GM10266 (cell line): ENCODE measurements around the gene ABCA7.

ENCODE experiments used
- DNase-seq: peaks from one replicate; pipeline ENCODE4 v3.0.0; 2012; ENCODE audit errors: extremely low spot score
- CTCF ChIP-seq: IDR thresholded peaks from 2 replicates; pipeline ENCODE4 v1.5.1; 2012; ENCODE audit warnings: mild to moderate bottlenecking, low read depth; ENCODE audit not compliant: control insufficient read depth, insufficient read depth; ENCODE audit errors: missing control alignments

Gene ABCA7

GRCh38 chr19:1081301-1082164 is 41.6 kb downstream of the ABCA7 start:
- DNase-seq, result no peak
- TF ChIP-seq CTCF, result no peak

GRCh38 chr19:1082165-1082927 is 42.4 kb downstream of the ABCA7 start:
- DNase-seq, result peak; percentile 82

GRCh38 chr19:1082928-1083816 is 43.3 kb downstream of the ABCA7 start:
- no peak for TF ChIP-seq CTCF
- no peak for DNase-seq

More at GRCh38 chr19:1082165-1082927, 42.4 kb downstream of the ABCA7 start:
- no peak for TF ChIP-seq CTCF

DNA sequence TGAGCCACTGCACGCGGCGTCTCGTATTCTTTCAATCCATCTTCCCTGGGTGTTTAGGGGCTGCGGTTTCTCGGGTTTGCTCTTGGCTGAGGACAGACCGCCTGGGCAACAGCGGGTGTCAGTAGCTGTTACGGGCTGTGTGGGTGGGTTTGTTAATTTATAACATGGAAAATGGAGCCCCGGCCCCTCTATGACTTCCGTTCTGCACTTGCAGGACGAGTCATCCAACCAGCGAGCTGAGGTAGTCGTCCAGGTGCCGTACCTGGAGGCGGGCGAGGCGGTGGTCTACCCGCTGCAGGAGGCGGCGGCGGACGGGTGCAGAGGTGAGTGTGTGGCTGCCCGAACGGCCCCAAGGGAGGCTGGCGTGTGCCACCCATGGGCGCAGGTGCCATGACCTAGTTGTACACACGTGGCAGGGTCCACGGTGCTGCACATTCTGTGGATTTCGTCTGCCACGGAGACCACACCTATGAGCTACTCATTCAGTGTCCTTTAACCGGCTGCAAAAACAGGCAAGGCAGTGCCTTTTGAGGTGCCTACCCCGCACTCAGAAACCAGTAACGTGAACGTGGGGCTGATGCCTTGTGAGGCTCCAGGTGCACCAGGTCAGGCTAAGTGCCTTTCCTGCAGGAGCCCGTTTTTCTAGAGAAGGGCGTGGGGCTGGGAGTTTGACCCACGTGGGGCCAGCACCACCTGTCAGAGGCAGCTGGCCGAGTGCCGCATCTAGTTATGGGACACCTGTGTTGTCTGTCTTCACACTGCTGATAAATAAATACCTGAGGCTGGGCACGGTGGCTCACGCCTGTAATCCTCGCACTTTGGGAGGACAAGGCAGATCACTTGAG is 44.3 kb downstream of the ABCA7 start:
- no peak for TF ChIP-seq CTCF
- no peak for DNase-seq

DNA sequence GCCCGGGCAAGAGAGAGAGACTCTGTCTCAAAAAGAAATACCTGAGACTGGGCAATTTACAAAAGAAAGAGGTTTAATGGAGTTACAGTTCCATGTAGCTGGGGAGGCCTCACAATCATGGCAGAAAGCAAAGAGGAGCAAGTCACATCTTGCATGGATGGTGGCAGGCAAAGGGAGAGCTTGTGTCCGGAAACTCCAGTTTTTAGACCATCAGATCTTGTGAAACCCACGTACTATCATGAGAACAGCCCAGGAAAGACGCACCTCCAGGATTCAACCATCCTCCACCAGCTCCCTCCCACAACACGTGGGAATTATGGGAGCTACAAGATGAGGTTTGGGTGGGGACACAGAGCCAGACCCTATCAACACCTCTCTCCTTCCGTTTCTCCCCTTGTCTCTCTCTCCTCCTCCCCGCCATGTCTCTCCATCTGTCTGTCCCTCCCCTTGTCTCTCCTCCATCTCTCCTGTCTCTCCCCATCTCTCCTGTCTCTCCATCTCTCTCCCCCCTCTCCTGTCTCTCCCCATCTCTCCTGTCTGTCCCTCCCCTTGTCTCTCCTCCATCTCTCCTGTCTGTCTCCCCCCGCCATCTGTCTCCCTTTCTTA is 45.2 kb downstream of the ABCA7 start:
- no peak for TF ChIP-seq CTCF
- DNase-seq, result no peak
